Medulla oblongata (tissue), 1 donor: ENCODE measurements around the gene ARHGAP15.

Experiments
- DNase-seq: peaks from one replicate; pipeline ENCODE4 v3.0.0-alpha.2; 2015; ENCODE audit errors: extremely low spot score

Gene ARHGAP15

DNA sequence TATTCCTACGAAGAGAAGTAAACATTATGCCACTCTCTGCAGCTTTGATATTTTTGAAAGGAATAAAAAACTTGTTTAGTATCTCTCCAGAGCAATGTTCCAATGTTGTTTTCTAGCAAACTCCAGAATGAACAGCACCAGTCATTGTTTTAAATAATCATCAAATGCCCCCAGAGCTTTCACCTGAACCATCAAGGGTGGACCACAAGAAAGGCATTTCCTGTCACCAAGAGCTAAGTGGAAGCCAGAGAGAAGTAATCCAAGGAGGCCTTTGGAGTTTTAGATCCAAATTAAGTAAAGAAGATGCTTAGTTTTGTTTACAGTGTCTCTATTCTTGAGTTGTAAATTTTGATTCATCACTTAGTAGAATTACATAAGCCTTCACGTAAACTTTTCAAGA is 559.0 kb downstream of the ARHGAP15 start:
- no peak for DNase-seq

DNA sequence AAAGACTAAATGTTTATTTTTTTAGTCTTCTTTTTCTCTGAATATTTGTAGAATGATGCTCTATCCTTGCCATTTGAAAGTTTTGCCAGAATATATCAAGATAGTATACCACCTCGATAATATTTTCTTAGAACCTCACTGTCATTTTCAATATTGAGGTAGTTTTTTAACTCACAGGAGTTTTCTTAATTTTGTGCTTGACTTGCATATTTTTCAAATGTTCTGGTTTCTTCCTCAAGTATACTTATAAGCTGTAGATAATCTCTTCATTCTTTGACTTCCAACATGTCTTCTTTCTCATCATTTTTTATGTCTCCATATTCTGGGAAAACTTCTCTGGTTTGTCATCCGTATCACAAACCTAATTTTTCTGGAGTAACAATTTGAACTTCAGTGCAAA is 559.6 kb downstream of the ARHGAP15 start:
- no peak for DNase-seq

DNA sequence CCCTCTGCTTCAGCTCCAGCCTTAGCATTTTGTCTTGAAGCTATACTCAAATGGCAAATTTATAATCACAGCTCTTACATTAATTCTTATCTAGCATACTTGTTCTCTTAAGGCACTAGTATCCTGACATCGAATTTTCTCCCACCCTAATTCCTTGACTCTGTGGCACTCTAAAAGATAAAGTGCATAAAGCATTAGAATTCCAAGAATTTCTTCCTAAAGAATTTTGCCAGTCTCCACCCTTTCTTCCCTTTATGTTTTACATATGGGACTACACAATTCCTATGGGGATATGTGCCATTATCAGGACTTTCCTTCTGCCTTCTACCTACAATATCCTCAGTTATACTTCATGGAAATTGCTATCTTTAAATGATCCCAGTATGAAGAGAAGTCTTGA is 560.3 kb downstream of the ARHGAP15 start:
- no peak for DNase-seq

DNA sequence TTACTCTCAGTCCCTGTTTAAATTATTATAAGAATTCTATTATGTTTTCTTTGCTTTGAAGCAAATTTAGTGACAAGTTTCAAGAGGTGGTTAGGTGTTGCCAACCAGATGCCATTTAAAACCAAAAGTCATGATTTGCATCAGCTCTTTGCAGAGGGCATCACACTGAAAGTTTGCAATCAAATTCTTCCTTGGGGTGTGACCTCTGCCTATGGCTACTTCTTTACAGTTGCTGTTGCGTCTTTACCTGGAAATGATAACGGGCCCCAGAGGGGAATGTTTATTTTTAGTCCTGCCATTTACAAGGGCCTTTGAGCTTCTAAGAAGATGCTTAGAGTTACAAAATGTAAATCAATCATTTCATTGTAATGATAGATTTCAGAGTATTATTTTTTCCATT is 561.0 kb downstream of the ARHGAP15 start:
- no peak for DNase-seq

DNA sequence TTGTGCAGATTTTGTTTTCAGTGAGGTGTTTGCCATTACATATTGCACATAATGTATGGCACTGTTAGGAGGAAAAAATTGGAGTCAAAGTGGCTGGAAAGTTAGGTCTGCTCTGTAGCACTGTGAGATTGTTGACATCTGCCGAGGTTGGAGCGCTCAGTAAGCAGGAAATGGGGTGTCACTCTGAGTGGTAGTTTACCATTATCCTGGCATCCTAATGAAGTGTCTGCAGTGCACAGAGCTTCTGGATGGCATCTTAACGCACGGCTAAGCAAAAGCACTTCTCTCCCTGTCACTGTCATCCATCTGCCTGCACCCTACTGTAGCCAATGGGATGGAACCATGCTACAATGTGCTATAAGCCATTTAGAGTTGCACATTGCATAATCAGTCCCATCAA is 561.9 kb downstream of the ARHGAP15 start:
- no peak for DNase-seq

DNA sequence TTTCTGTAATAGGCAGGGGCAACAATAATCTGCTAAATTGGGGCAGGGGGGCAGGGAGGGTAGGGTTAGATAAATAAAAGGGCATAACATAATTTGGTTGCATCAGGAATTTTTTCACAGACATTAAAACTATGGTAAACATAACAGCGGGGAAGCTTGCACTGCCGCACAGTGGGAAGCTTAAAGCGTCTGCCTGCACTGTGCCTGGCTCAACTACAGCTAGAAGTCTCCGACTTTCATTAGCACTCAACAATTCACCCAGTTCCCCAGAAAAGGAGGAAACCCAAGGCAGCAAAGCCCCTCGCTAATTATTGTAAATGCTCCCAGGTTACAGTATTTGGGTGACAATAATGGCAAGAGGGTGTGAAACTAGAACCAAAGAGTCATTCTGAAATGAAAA is 562.9 kb downstream of the ARHGAP15 start:
- DNase-seq: no peak

DNA sequence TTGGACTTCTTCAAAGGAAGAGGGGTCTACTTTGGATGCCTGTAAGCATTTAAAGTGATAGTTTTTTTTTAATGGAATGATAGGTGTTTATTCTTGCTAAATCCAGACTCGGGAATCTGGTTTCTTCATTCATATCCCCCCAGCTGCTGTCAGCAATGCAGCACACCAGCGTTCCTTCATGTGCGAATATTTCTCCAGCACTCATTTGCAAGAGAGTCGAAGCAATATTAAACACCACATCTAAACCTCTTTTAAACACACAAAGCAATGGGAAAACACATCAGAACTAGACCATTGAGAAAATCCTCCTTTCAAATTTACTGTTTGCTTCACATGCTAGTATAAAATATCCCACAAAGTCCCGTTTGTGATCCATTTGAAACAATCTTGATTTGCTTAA is 563.7 kb downstream of the ARHGAP15 start:
- no peak for DNase-seq

DNA sequence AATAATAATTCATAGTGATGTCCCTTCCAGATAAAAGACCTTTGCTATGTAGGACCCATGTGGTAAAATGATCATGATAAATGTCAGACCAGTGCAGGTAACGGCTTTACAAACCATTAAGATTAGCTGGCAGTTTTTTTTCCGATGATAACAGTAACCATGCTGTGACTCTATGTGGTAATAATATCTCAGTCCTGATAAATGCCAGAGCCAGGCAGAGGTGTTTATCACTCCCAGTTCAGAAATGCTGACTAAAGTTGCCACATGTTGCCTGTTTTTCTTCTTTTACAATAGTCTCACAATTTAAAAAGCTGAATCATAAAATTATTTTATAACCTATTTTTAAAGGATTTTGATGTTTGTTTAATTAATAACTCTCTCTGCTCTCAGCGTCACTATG is 565.1 kb downstream of the ARHGAP15 start:
- DNase-seq: no peak

DNA sequence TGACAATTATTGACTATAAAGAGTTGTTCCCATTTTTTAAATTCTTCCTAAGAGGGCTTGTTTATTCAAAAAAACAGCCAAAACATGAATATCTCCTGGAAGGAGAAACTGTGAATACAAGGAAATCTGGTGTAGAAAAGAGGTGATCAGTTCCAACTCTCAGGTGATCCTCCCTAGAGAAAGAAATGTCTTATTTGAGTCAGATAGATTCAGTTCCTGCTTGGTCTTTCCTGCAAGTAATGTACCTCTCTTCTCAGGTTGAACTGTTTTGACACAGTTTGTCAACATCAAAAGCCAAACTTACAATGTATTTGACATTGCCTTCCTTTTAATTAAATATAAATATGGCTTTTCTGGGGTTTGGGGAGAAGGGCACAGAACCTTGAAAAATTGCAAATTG is 567.4 kb downstream of the ARHGAP15 start:
- no peak for DNase-seq

DNA sequence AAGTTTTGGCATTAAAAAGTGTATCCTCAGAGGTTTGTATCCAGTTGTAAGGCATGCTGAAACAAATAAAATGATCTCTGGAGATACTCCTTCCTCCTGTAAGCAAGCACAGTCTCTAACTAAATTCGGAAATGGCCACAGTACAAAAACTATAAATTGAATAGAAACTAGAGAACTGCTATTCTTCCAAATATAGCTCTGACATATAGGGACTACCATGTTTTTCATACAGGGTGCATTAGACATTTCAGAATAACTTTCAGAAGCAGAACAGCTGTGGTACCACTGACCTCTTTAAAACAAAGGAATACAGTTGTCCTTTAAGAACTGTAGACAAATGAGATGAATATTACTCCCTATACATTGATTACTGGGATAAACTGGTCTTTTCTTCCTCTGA is 568.5 kb downstream of the ARHGAP15 start:
- no peak for DNase-seq

DNA sequence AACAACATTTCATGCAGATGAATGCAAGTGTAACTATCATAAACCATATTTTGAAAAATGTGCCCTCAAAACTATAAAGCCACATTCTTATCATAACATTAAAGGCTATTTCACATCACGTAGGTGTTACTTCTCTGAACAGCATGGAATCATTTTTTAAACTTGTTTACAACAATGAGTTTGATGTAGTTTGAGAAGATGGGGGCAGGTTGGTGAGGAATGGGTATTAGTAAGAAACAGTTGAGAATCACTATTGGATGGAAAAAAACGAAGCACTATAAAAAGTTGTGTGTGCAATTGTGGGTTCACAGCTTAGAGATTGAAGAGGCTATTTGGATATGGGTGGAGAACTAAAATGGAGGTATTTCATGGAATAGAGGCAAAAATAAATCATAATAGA is 569.1 kb downstream of the ARHGAP15 start:
- no peak for DNase-seq

DNA sequence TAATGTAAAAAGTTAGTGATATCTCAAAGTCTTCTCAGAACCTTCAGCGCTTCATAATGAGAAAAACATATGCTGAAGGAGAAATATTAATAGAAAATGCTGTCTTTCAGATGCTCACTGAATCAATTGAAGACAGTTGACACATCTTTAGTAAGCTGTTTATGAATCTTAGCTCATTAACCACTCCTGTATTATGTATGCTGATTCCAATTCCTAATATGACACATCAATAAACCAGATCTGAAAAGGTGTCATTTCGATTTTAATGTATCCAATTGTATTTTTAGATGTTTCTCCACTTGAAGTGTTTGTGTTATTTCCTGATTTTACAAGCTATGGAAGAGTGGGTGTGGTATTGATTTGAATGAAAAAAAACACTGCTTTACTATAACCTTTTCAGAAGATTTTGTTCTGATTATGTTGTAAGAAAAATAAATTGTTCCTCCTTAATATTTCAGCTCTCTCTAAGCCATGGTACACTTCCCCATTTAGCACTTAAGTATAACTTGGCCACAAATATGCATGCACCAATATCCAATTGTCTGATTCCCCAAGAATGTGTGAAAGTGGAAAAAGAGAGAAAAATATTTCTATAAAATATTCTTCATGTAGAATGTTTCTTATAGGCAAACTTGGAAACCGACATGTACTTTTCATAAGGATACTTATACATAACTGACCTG is 569.8 kb downstream of the ARHGAP15 start:
- DNase-seq: no peak

DNA sequence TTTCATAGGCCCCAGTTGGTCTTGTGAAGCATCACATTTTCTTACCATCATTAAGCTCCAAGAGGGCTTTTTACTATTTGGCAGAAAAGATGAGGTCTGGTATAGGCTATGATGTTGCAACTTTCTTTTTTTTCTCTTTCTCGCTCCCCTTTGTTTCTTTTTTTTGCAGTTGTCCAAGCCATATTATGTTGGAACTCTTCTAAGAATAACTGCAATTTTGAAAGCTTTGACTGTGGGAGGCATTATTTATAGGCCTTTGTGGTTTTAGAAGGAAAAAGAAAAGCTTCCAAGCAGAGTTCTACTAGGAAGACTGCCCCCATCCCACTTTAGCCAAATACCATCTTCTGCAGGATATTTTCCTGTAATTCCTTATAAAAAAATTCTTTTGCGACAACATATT is 571.6 kb downstream of the ARHGAP15 start:
- no peak for DNase-seq

DNA sequence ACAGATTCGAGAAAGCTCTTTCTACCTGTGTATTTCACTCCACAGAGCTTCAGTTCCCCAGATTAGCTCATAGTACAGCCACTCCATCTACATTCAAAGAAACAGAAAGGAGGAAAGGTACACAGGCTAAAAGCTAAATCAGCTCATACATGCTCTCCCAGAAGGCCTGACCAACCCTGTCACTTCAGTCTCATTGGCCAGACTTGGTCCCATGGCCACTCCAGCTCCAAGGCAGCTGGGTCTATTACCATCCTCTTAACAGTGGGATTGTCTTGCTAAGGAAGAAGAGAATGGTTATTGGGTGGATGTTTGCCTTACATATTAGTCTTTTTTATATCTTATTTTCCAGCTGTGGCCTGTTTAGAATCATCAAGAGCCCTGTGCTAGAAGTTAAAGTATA is 572.6 kb downstream of the ARHGAP15 start:
- no peak for DNase-seq

DNA sequence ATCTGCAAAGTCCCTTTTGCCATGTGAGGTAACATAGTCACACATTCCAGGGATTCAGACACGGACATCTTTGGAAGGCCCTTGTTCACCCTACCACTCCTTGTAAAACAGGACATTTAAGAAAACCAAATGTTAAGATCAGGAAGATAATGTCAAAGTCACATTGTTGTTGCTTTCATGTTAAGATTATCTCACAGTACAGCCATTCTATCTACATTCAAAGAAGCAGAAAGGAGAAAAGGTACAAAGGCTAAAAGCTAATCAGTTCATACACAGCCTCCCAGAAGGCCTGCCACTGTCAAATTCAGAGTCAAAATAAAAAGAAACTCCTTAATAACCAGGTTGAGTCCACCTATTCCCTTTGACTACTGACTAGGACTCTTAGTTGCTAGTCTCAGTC is 573.7 kb downstream of the ARHGAP15 start:
- DNase-seq: no peak

DNA sequence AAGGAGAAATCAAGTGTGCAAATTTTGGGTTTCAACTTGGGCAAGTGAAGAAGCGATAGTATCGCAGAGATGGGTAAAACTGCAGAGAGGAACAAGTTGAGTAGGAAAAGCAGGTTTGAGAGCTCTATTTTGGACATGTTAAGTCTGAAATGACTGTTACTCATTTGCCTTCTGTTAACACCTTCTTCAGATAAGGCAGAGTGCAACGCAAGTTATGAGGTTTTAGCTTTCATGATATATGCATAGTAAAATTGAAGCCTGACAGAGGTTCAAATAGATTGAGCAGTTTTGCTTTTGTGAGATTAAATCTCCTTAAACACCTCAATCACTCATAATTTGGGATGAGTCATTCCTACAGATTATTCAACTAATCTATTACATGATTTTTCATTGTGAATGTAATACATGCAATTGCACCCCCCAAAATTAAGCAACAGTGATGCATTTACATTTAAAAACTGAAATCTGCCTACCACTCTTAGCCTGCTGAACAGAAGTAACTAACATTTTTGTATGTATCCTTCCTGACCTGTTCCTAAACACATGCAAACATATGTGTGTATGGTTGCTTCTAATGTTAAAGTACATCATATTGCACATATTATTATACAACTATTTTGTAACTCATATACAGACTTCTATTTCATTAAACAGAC is 575.4 kb downstream of the ARHGAP15 start:
- no peak for DNase-seq

DNA sequence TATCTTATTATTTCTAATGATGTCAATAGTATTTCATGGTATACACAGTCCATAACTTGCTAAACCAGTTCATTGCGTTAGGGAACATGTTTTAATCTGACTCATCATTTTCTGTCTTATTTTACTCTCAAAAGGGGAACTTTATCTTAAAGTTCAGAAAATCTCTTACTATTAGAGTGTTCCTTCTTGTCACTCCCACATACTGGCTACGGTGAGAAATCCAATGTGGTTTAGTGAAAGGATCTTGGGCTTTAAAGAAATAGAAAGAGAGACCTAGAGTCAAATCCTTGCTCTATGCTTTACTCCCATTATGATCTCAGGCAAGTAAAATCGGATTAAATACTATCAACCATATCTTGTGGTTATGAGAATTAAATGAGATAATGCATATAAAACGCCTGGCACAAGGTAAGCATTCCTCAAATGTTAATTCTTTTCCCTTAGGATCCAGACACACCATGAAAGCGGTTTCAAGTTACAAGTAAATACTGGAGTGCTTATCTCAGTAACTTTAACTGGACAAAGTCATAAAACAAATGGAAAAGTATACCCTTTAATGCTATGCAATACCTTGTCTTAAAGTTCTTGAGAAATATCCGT is 576.0 kb downstream of the ARHGAP15 start:
- DNase-seq: no peak

DNA sequence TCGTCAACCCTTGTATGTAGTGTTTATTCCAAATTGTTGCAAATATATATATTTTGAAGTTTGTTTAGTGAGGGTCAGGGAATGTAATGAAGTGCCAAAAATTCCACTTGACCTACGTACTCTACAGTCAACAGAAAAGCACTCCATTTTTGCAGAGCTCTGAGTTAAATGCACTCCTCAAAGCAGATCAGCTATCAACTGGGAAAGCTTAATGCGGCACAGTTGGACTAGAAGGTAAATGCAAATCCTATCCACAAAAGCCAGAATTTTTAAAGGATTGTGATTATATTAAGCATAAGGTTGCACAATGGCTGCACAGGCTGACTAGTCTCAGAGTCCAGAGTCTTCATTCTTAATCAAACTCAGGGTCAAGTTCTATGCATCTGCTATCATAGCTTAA is 577.1 kb downstream of the ARHGAP15 start:
- no peak for DNase-seq

DNA sequence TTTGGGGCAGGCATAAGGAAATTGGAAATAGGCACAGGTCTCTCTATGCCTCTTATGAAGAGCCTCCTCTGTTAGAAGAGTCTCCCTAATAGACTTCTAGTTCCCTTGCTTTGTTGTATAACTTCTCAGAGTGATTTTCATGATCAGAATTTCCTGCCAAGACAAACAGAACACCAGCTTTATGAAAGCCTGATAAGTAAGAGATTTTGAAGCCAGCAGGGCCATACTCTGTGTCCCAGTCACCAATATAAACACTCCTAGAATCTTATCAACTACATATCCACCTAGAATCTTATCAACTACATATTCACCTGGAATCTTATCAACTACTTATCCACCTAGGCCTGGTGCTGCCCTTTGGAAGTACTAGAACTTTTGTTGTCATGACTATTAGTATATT is 579.5 kb downstream of the ARHGAP15 start:
- no peak for DNase-seq

DNA sequence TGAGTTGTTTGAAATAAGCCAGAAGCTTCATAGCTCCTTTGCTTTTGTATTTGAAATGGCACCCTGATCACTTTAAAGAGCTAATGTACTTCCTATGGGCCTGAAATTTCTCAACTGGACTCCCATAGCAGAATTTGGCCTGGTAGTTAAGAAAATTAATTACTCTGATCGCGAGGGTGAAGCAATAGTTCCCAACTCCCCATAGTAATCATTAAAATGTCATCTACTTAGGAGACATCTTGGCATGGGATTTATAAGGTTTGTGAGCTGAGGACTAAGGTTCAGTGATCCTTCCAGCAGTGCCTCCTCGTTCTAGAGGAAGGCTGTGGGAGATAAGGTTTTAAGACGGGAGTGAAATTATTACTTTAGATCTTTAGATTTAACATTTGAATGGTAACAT is 581.0 kb downstream of the ARHGAP15 start:
- DNase-seq: no peak

DNA sequence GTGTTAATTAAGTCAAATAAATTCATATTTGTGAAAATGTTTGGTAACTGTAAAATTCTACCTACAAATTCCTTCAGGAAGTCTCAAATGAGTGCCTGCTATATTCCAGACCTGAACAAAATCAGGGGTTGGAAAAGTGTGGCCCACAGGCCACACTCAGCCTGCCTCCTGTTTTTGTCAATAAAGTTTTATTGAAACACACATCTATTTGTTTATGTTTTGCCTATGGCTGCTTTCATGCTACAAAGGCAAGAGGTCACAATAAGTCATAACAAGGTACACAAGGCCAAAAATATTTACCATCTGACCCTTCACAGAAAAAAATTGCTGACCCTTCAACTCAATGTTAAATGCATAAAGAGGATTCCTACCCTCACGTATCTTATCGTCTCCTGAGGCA is 581.7 kb downstream of the ARHGAP15 start:
- DNase-seq: no peak

DNA sequence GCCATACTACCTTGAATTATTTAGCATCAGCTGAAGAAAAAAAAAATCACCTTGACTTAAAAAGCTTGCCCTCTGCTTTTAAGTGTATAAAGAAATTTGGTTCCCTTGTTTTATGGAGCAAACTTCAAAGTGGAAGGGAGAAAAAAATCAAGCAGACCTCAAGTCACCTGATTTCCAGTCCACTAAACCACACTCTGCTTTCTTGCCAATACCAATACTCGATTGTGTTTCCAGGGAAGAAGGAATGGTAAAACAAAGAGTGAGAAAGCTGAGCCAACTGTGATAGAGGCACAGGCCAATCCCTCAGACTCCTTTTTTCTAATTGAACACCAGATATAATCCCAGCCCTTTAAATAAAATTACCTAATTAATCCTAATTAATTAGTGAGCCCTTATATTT is 587.3 kb downstream of the ARHGAP15 start:
- no peak for DNase-seq

DNA sequence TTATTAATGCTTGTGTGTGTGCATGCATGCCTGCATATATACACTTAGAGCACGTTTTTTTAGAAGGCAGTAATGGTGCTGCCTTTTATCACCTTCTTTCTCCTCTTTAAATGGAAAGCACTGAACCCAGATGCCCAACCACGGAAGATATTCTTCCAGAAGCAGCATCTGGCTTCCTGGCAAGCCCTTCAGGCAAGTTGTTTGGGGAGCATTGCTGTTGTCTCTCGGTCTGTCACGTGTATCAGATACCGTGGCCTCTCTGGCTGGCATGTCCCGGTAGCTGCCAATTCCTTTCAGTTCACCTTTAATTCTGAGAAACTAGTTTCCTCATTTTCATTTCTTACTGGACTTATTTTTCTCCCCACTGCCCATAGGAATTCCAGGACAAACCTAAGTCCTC is 587.8 kb downstream of the ARHGAP15 start:
- peak; percentile 31 for DNase-seq
